ENCODE data around the gene PIM1.
A peak's percentile ranks its signal among the peaks of the same experiment; 100 is the strongest.
"Not testable (repeated sequence)": the region's sequence is repeated elsewhere in the genome, so short reads cannot be mapped to it uniquely, and the experiment has no call there.

The PIM1 gene

DNA sequence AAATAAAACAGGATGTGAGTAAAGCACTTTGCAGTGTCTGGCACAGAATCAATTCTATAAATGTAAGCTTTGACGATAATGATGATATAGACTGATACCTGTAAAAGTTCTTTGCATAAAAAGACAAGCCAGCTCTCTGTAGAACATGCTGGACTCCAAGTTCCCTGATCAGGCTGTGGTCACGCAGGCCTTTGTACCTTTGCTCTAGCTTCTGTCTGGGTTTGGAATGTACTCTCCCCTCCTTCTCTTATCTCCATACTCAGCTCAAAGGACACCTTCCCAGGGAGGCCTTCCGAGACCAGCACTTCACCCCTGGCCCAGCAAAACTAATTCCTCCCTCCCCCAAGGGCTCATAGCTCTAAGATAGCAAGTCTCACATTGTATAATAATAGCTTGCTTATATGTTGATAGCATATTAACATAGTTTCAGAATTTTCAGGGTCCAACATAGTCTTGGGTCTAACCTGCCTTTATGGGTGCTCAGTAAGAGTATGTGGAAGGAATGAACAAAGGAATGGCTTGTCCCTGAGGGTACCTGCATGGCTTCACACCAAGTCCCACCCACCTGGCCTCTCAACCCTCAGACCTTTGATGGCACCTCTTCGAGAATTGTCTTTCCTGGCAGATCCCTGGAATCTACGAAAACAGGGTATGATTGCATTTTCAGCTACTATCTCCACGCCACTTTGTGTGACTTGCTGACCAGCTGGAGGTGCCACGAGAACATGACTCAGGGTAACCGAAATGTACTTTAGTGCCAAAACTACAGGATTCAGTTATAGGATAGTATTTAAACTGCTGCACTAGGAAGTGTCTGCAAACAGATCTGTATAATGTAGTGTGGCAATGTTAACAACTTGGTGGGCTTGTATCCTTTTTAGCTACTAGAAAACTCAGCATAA, 41.7 kb upstream of the PIM1 start:
- Histone ChIP-seq H3K27me3 (ENCODE audit: low read depth, low read length) (no peaks in the 10 kb centered on the region), H3K36me3 (replicated peaks; ENCODE audit: low read depth, low read length) (no peaks in the 10 kb centered on the region), H3K9me3 (ENCODE audit: insufficient read depth, low read length) (no peaks in the 10 kb centered on the region), H3K9ac (ENCODE audit: low read length) (peak overlapping the region; percentile 9; the same call in 1 of the 2 replicates), H4K20me1 (ENCODE audit: insufficient read depth, low read length) (no peaks in the 10 kb centered on the region), H3K4me1 (ENCODE audit: low read length) (peaks cover 38% of the 10 kb centered on the region), H2AFZ (ENCODE audit: low read depth, low read length) (no peak overlapping the region), H3K79me2 (ENCODE audit: low read length) (no peaks in the 10 kb centered on the region), H3K4me3 (ENCODE audit: low read length) (no peak overlapping the region), H3K27ac (ENCODE audit: low read length) (0 out of 2 replicates have a peak overlapping the region, but pooled peaks have one; percentile 13), H3K4me2 (ENCODE audit: low read length) (peak overlapping the region; percentile 33; the same call in 1 of the 2 replicates)
- TF ChIP-seq EZH2phosphoT487 (IDR thresholded peaks at IDR 0.05; ENCODE audit: low read depth) = no peak
- TF ChIP-seq, protein P1, sequence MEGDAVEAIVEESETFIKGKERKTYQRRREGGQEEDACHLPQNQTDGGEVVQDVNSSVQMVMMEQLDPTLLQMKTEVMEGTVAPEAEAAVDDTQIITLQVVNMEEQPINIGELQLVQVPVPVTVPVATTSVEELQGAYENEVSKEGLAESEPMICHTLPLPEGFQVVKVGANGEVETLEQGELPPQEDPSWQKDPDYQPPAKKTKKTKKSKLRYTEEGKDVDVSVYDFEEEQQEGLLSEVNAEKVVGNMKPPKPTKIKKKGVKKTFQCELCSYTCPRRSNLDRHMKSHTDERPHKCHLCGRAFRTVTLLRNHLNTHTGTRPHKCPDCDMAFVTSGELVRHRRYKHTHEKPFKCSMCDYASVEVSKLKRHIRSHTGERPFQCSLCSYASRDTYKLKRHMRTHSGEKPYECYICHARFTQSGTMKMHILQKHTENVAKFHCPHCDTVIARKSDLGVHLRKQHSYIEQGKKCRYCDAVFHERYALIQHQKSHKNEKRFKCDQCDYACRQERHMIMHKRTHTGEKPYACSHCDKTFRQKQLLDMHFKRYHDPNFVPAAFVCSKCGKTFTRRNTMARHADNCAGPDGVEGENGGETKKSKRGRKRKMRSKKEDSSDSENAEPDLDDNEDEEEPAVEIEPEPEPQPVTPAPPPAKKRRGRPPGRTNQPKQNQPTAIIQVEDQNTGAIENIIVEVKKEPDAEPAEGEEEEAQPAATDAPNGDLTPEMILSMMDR (IDR thresholded peaks at IDR 0.05; ENCODE audit: low read depth, low read length) = no peak

DNA sequence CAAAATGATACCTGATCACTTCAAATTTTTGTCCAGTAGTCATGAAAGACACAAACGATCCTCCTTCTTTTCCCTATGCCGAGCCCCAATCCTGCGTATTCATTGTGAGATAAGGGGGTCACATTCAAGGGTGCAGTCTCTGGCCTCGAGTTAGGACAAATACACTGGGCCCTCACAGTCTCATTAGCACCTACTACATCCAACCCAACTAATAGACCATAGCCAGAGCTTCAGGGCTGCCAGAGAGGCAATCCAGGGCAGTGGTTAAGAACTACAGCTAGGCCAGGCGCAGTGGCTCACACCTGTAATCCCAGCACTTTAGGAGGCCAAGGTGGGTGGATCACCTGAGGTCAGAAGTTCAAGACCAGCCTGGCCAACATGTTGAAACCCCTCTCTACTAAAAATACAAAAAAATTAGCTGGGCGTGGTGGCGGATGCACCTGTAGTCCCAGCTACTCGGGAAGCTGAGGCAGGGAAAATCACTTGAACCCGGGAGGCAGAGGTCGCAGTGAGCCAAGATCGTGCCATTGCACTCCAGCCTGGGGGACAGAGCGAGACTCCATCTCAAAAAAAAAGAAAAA, 41.0 kb upstream of the PIM1 start:
- not testable (repeated sequence) for H3K36me3 ChIP-seq (replicated peaks; ENCODE audit: low read depth, low read length); H3K9me3 ChIP-seq (ENCODE audit: insufficient read depth, low read length); H3K79me2 ChIP-seq (ENCODE audit: low read length); H3K27ac ChIP-seq (ENCODE audit: low read length); H3K4me2 ChIP-seq (ENCODE audit: low read length); H3K4me3 ChIP-seq (ENCODE audit: low read length); H4K20me1 ChIP-seq (ENCODE audit: insufficient read depth, low read length); H3K9ac ChIP-seq (ENCODE audit: low read length); H3K27me3 ChIP-seq (ENCODE audit: low read depth, low read length); H2AFZ ChIP-seq (ENCODE audit: low read depth, low read length)
- H3K4me1 ChIP-seq (ENCODE audit: low read length) = peaks cover 38% of the 10 kb centered on the region

DNA sequence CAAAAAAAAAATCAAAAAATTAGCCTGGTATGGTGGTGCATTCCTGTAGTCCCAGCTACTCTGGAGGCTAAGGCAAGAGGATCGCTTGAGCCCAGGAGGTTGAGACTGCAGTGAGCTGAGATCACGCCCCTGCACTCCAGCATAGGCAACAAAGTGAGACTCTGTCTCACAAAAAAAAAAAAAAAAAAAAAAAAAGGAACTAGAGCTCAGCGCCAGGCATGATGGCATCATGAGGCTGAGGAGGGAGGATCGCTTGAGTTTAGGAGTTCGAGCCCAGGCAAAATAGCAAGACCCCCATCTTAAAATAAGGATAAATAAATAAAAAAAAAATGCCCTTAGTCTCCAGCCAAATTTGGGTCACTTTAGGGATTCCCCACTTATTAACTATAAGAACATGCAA, 40.4 kb upstream of the PIM1 start:
- Histone ChIP-seq H3K4me2 (ENCODE audit: low read length) (peak overlapping the region; percentile 55), H2AFZ (ENCODE audit: low read depth, low read length) (peak overlapping the region; percentile 6; the same call in 1 of the 2 replicates), H3K27me3 (ENCODE audit: low read depth, low read length) (no peaks in the 10 kb centered on the region), H3K4me3 (ENCODE audit: low read length) (peak overlapping the region; percentile 20), H3K9me3 (ENCODE audit: insufficient read depth, low read length) (no peaks in the 10 kb centered on the region), H4K20me1 (ENCODE audit: insufficient read depth, low read length) (no peaks in the 10 kb centered on the region), H3K4me1 (ENCODE audit: low read length) (peaks cover 42% of the 10 kb centered on the region), H3K79me2 (ENCODE audit: low read length) (peaks cover 3% of the 10 kb centered on the region; the same call in 1 of the 2 replicates), H3K9ac (ENCODE audit: low read length) (peak overlapping the region; percentile 39), H3K27ac (ENCODE audit: low read length) (no peak overlapping the region), H3K36me3 (replicated peaks; ENCODE audit: low read depth, low read length) (no peaks in the 10 kb centered on the region)
- TF ChIP-seq, protein P1 (IDR thresholded peaks at IDR 0.05; ENCODE audit: low read depth, low read length) = no peak
- TF ChIP-seq EZH2phosphoT487 (IDR thresholded peaks at IDR 0.05; ENCODE audit: low read depth) = no peak

DNA sequence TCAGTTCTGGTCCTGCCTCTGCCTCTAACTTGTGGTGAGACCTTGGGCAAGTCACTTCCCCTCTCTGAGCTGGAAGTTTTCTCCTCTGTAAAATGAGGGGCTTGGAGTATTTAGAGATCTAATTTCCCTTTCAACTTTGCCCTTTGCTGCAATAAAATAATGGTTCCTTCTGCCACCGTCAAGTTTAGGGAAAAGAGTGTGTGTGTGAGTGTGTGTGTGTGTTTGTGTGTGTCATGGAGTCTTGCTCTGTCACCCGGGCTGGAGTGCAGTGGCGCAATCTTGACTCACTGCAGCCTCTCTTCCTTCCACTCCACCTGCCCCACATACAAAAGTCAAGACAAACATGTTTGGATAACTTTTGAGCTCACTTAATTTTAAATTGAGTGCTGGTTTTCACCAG, 39.2 kb upstream of the PIM1 start:
- Histone ChIP-seq H3K4me3 (ENCODE audit: low read length) (0 out of 2 replicates have a peak overlapping the region, but pooled peaks have one; percentile 20), H3K36me3 (replicated peaks; ENCODE audit: low read depth, low read length) (no peaks in the 10 kb centered on the region), H4K20me1 (ENCODE audit: insufficient read depth, low read length) (no peaks in the 10 kb centered on the region), H3K9me3 (ENCODE audit: insufficient read depth, low read length) (no peaks in the 10 kb centered on the region), H3K79me2 (ENCODE audit: low read length) (peaks cover 15% of the 10 kb centered on the region), H2AFZ (ENCODE audit: low read depth, low read length) (no peak overlapping the region), H3K27ac (ENCODE audit: low read length) (no peak overlapping the region), H3K4me1 (ENCODE audit: low read length) (peaks cover 53% of the 10 kb centered on the region), H3K27me3 (ENCODE audit: low read depth, low read length) (no peaks in the 10 kb centered on the region), H3K4me2 (ENCODE audit: low read length) (peak overlapping the region; percentile 55), H3K9ac (ENCODE audit: low read length) (no peak overlapping the region)
- no peak for TF ChIP-seq EZH2phosphoT487 (IDR thresholded peaks at IDR 0.05; ENCODE audit: low read depth)
- TF ChIP-seq, protein P1 (IDR thresholded peaks at IDR 0.05; ENCODE audit: low read depth, low read length) = no peak

Data from OCI-LY3 (cell line).